GM21576 (cell line): Measurements from ENCODE around the gene HOXC5.

ENCODE experiments used
- ATAC-seq: cut with Tn5 transposase; IDR thresholded peaks from one replicate; pipeline ENCODE4 v1.9.1; 2021; ENCODE audit warnings: mild to moderate bottlenecking, moderate library complexity; ENCODE audit not compliant: unreplicated experiment

HOXC5 gene

GRCh38 chr12:54032627-54033100 is at the start of gene HOXC5:
Gene HOXC5, plus strand, starts transcription at chr12:54033050. Its CDS starts 73 bp downstream, at chr12:54033123.
- no peak for ATAC-seq

GRCh38 chr12:53983568-53983949 is 49.3 kb upstream of the HOXC5 start:
- no peak for ATAC-seq

GRCh38 chr12:53983950-53984572 is 48.8 kb upstream of the HOXC5 start:
- no peak for ATAC-seq

GRCh38 chr12:53984901-53985691 is 47.8 kb upstream of the HOXC5 start, which contains the start of gene HOXC10:
Gene HOXC10, plus strand, starts transcription at chr12:53985146. Its CDS starts 114 bp downstream, at chr12:53985260.
- ATAC-seq = no peak

- no peak for ATAC-seq
These were observed 47.2 kb upstream of the HOXC5 start for GRCh38 chr12:53985692-53985993.

GRCh38 chr12:53985994-53986685 is 46.7 kb upstream of the HOXC5 start:
- no peak for ATAC-seq

GRCh38 chr12:53986686-53987483 is 46.0 kb upstream of the HOXC5 start:
- no peak for ATAC-seq

GRCh38 chr12:53987787-53988230 is 45.0 kb upstream of the HOXC5 start:
- ATAC-seq = no peak

GRCh38 chr12:53988541-53989226 is 44.2 kb upstream of the HOXC5 start:
- ATAC-seq = no peak

- no peak for ATAC-seq
These were observed 43.4 kb upstream of the HOXC5 start for GRCh38 chr12:53989227-53990113.

GRCh38 chr12:53990311-53991076 is 42.4 kb upstream of the HOXC5 start:
- ATAC-seq = no peak

- ATAC-seq = no peak
These were observed 41.8 kb upstream of the HOXC5 start for GRCh38 chr12:53991077-53991460.

- no peak for ATAC-seq
These were observed 40.4 kb upstream of the HOXC5 start for GRCh38 chr12:53992377-53992889.

GRCh38 chr12:53993162-53994008 is 39.5 kb upstream of the HOXC5 start:
- no peak for ATAC-seq

GRCh38 chr12:53994009-53994263 is 38.9 kb upstream of the HOXC5 start:
- ATAC-seq = no peak

GRCh38 chr12:53994264-53995001 is 38.4 kb upstream of the HOXC5 start:
- ATAC-seq = no peak

- ATAC-seq = no peak
These were observed 37.9 kb upstream of the HOXC5 start for GRCh38 chr12:53995002-53995377.
